Skeletal muscle satellite cell (primary cell): ENCODE measurements around the gene RNF125.

ENCODE experiments used
- H3K27me3 ChIP-seq: 2 replicates; pipeline ENCODE4 v1.7.0; 2013; ENCODE audit warnings: low read length; ENCODE audit not compliant: control insufficient read depth, insufficient read depth
- H3K36me3 ChIP-seq: 2 replicates; pipeline ENCODE4 v1.7.0; 2013; ENCODE audit warnings: mild to moderate bottlenecking, control low read depth, low read length; ENCODE audit not compliant: insufficient read depth
- H3K4me1 ChIP-seq: 2 replicates; pipeline ENCODE4 v1.7.0; 2013; ENCODE audit warnings: low read length; ENCODE audit not compliant: control insufficient read depth, insufficient read depth
- H3K4me2 ChIP-seq: 2 replicates; pipeline ENCODE4 v1.7.0; 2013; ENCODE audit warnings: mild to moderate bottlenecking, low read length
- H3K4me3 ChIP-seq: 2 replicates; pipeline ENCODE4 v1.7.0; 2013; ENCODE audit warnings: low read length
- H3K9ac ChIP-seq: 2 replicates; pipeline ENCODE4 v1.7.0; 2013; ENCODE audit warnings: mild to moderate bottlenecking, low read depth, low read length, moderate library complexity
- H3K9me3 ChIP-seq: replicated peaks from 2 replicates; pipeline ENCODE4 v1.7.0; 2013; ENCODE audit warnings: mild to moderate bottlenecking, control low read depth, low read length

The RNF125 gene

DNA sequence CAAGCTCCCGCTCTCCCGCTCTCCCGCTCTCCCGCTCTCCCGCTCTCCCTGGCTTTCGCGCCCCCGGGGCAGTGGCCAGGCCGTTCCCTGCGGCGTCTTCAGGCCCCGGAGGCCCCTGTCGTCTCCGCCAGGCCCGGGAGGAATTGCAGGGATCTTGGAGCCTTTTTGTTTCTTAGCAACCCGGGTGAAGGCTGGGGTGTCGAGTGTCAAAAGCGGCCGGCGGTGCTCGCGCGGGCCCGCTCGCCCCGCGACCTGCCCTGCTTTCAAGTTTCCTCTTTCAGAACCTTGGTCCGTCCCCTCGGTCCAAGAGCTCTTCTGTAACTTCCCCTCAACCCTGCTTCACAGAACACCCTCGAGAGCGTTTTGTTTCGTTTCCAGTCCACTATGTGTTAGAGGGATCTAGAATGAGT lies 74.5 kb downstream of the RNF125 start:
- no peaks in the 10 kb centered on the region for H3K9me3 ChIP-seq
- H3K9ac ChIP-seq, result peak overlapping the region; percentile 99
- peak overlapping the region; percentile 78 for H3K4me2 ChIP-seq
- peak overlapping the region; percentile 100 for H3K4me3 ChIP-seq
- H3K27me3 ChIP-seq, result no peaks in the 10 kb centered on the region
- H3K4me1 ChIP-seq, result peaks cover 11% of the 10 kb centered on the region
- peaks cover 11% of the 10 kb centered on the region for H3K36me3 ChIP-seq

DNA sequence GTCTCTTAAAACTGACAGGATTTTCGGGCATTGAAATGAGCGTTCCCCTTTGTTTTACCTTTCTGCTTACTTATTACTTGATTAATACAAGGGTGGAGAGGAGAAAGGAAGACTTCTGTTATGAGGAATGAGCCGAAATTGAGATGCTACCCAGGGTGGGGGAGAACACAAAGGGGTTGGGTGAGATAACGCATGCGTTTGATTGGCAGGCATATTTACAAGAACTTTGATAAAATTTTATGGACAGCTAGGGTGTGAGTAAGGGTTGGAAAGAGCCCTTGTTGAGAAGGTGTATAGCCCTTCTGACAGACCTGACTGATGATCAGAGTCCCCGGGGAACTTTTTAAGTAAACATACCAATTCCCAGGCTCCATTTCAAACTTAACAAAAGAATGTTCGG lies 74.9 kb downstream of the RNF125 start:
- Histone ChIP-seq H3K4me1 (peaks cover 11% of the 10 kb centered on the region), H3K36me3 (peaks cover 11% of the 10 kb centered on the region), H3K9ac (peak overlapping the region; percentile 99), H3K9me3 (no peaks in the 10 kb centered on the region), H3K4me2 (peak overlapping the region; percentile 78), H3K27me3 (no peaks in the 10 kb centered on the region), H3K4me3 (peak overlapping the region; percentile 100)

DNA sequence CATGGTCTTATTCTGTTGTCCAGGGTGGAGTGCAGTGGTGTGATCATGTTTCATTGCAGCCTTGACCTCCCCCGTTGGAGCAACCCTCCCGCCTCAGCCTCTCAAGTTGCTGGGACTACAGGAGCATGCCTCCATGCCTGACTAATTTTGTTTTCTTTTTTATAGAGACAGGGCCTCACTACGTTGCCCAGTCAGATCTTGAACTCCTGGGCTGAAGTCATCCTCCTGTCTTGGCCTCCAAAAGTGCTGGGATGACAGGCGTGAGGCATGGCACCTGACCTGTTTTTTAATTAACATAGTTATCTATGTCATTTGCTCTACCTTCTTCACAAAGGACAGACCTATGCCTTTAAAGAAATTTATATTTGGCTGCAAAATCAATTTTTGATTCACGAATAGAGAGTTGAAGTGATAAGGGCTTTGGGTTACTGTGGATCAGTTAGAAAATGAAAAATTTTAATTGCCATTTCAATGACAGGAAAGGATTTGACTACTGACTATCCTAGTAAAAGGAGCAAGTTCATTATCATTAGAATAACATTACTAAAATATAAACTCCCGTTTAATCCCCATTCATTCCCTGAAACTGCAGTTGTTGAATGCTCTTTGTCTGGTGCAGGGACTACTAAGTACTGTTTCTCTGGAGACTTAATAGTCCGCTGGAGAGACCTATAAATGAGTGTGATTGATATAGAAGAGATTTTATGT lies 76.7 kb downstream of the RNF125 start:
- H3K4me1 ChIP-seq, result peaks cover 11% of the 10 kb centered on the region

DNA sequence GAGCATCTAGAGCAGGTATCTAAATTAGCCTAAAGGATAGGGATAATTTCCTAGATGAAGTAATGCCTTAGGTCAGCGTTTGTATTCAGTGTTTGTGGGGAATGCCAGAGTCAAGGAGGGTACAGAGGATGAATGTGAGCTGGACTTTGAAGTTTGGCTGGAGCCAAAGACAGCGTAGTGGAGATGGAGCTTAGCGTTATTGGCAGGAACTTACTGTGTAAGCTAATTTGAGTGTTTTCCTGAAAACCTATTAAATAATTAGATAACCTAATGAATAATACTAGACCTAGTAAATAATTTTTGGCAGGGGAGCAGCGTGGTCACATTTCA lies 77.2 kb downstream of the RNF125 start:
- H3K4me3 ChIP-seq, result no peak overlapping the region
- peaks cover 11% of the 10 kb centered on the region for H3K36me3 ChIP-seq
- no peaks in the 10 kb centered on the region for H3K27me3 ChIP-seq
- no peaks in the 10 kb centered on the region for H3K9me3 ChIP-seq
- H3K4me1 ChIP-seq, result peaks cover 11% of the 10 kb centered on the region
- H3K4me2 ChIP-seq, result no peak overlapping the region
- H3K9ac ChIP-seq, result no peak overlapping the region

More for the DNA sequence above, 76.7 kb downstream of the RNF125 start:
- no peaks in the 10 kb centered on the region for H3K27me3 ChIP-seq
- peaks cover 11% of the 10 kb centered on the region for H3K36me3 ChIP-seq
- no peak overlapping the region for H3K4me3 ChIP-seq
- no peak overlapping the region for H3K4me2 ChIP-seq
- H3K9ac ChIP-seq, result no peak overlapping the region
- no peaks in the 10 kb centered on the region for H3K9me3 ChIP-seq

DNA sequence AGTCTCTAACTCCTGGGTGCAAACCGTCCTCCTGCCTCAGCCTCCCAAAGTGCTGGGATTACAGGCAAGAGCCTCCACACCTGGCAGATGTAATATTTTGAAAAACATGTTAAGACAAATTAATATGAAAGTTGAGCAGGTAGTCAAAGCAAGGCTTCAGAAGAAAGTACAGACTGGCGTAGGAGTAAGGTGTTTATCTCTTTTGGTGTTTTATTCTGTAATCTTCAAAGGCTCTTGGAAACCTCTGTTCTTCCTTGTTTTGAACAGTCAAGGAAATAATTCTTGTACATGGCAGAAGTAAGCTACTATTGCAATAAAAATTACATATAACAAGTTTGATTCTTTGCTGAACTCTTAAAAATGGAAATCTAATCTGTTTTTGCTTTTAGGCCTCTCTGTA lies 78.3 kb downstream of the RNF125 start:
- H3K4me2 ChIP-seq, result no peak overlapping the region
- no peak overlapping the region for H3K4me3 ChIP-seq
- peaks cover 7% of the 10 kb centered on the region for H3K4me1 ChIP-seq
- no peak overlapping the region for H3K9ac ChIP-seq
- H3K36me3 ChIP-seq, result peaks cover 11% of the 10 kb centered on the region
- H3K9me3 ChIP-seq, result no peaks in the 10 kb centered on the region
- no peaks in the 10 kb centered on the region for H3K27me3 ChIP-seq

DNA sequence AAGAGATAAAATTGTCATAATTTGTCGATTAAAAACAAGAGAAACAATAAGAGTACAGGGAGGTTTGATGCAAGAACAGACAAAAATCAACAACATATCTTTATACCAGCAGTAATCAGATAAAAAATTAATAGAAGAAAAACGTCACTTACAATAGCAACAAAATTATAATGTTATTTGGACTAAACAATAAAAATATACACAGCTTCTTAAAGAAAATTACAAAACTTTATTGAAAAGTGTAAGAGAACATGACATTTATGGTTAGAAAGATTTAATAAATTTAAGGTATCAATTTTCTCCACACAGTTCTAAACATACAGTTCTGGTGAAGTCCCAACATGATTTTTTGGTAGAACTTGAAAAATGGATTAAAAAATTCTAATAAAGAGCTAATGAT lies 85.9 kb downstream of the RNF125 start:
- Histone ChIP-seq H3K9me3 (no peaks in the 10 kb centered on the region), H3K4me3 (no peak overlapping the region), H3K27me3 (no peaks in the 10 kb centered on the region), H3K4me1 (no peaks in the 10 kb centered on the region), H3K9ac (no peak overlapping the region), H3K4me2 (no peak overlapping the region), H3K36me3 (no peaks in the 10 kb centered on the region)

DNA sequence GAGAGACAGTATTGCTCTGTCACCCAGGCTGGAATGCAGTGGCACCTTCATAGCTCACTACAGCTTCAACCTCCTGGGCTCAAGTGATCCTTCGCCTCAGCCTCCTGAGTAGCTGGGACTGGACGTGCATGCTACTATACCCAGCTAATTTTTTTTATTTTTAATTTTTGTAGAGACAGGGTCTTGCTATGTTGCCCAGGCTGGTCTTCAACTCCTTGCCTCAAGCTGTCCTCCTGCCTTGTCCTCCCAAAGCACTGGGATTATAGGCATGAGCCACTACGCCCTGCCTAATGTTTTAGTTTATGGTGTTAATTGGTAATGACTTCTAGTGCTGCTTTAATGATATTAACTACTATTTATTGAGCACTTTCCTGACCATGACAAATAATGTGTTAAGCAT lies 91.4 kb downstream of the RNF125 start:
- Histone ChIP-seq H3K4me2 (no peak overlapping the region), H3K27me3 (no peaks in the 10 kb centered on the region), H3K4me3 (no peak overlapping the region), H3K4me1 (no peaks in the 10 kb centered on the region), H3K9ac (no peak overlapping the region), H3K36me3 (peaks cover 8% of the 10 kb centered on the region), H3K9me3 (no peaks in the 10 kb centered on the region)

DNA sequence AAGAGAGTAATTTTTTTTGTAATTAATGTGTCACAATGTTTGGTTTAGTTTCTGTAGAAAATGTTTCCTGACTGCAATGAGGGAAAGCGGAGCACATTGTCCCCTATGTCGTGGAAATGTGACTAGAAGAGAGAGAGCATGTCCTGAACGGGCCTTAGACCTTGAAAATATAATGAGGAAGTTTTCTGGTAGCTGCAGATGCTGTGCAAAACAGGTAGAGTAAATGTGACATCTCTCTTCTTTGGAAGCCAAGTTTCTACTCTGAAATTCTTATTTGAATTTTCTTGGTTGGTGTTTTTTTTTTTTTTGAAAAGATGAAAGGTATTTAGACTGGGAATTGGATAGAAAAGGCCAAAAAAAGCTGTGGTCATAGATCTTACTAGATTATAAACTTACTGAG lies 93.1 kb downstream of the RNF125 start:
- H3K27me3 ChIP-seq, result no peaks in the 10 kb centered on the region
- peaks cover 11% of the 10 kb centered on the region for H3K36me3 ChIP-seq

DNA sequence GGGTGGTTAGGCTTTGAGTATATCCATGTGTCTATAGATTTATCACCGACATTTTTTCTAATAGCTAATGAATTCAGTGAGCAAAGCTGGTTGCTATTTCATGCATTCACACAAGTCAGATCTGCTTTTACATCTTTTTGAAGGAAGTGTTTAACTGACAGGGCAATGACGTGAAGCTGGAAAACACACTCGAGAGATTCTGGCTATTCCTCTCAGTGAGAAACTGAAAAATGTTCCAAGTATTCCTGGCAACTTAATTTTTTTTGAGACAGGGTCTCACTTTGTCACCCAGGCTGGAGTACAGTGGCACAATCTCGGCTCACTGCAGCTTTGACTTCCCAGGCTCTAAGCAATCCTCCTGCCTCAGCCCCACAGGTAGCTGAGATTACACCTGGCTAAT lies 94.2 kb downstream of the RNF125 start:
- H3K9me3 ChIP-seq, result no peaks in the 10 kb centered on the region
- H3K9ac ChIP-seq, result no peak overlapping the region
- H3K36me3 ChIP-seq, result peaks cover 14% of the 10 kb centered on the region
- no peaks in the 10 kb centered on the region for H3K4me1 ChIP-seq
- H3K4me2 ChIP-seq, result no peak overlapping the region
- H3K4me3 ChIP-seq, result no peak overlapping the region
- no peaks in the 10 kb centered on the region for H3K27me3 ChIP-seq

More for the DNA sequence above, 93.1 kb downstream of the RNF125 start:
- Histone ChIP-seq H3K4me3 (no peak overlapping the region), H3K4me2 (no peak overlapping the region), H3K9ac (no peak overlapping the region), H3K4me1 (no peaks in the 10 kb centered on the region), H3K9me3 (no peaks in the 10 kb centered on the region)

DNA sequence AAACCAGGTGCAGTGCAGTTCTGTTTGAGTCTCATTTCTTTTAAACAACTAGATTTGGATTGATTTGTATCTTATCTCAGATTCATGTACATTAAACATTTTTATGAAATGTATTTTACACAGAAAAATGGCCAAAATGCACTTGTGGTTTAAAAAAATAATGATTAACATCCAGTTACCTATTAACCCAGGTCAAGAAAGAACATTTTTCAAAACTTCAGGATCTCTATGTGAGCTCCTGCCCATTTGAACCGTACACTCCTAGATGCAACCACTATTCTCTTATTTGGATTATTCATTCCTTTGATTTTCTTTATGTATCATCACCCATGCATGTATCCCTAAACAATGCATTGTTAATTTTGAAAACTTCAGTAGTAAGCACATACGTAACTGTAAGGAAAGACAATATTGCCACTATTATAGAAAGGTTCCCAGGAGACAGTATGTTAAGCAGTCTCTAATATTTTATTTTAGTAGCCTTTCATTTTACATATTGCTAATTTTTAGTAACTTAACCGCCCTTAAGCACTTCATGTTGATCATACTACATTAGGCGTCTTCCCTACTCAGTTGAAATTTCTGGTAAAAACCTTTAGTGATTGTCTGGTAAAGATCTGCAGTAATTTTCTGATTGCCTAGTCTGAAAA lies 95.8 kb downstream of the RNF125 start:
- Histone ChIP-seq H3K4me2 (no peak overlapping the region), H3K4me1 (no peaks in the 10 kb centered on the region), H3K4me3 (no peak overlapping the region), H3K9me3 (no peaks in the 10 kb centered on the region), H3K36me3 (peaks cover 14% of the 10 kb centered on the region), H3K9ac (no peak overlapping the region), H3K27me3 (no peaks in the 10 kb centered on the region)

DNA sequence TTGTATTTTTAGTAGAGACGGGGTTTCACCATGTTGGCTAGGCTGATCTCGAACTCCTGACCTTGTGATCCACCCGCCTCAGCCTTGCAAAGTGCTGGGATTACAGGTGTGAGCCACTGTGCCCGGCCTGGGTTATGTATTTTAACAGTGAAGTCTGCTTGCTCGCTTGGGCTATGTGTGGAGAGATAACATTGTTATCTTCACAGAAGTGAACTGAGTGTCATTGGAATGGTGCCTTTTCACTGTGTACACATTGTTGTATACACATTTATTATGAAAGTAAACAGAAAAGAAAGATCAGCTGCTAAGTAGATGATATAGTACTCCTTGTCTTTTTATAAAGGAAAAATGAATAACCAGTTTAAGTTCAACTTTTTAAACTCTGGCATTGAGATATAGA lies 103.4 kb downstream of the RNF125 start:
- no peaks in the 10 kb centered on the region for H3K9me3 ChIP-seq
- H3K9ac ChIP-seq, result no peak overlapping the region
- H3K4me2 ChIP-seq, result no peak overlapping the region
- H3K27me3 ChIP-seq, result no peaks in the 10 kb centered on the region
- peaks cover 24% of the 10 kb centered on the region for H3K36me3 ChIP-seq
- no peak overlapping the region for H3K4me3 ChIP-seq
- H3K4me1 ChIP-seq, result no peaks in the 10 kb centered on the region
